GM12878 (cell line): ENCODE data around the gene CDC27. TPM values are rescaled to one million over a fixed set of nuclear protein-coding genes. Genes with fewer than 3 reads are reported as not detected.

ENCODE experiments used
- ATAC-seq: fragments of 200-7000 bp; cut with Tn5 transposase; 3 replicates; pipeline ENCODE4 v1.9.1; 2020; ENCODE audit warnings: mild to moderate bottlenecking, moderate library complexity
- BruUV-seq: library from RNA; stranded (reverse); fragments of 400-500 nt; replicated peaks from 2 replicates; lab custom pipeline; 2021; lab: Mats Ljungman, UMichigan
- CTCF ChIA-PET: fragments of 300-600 bp; sonication (Branson Sonifier 250); formaldehyde crosslinking; extraction: SDS; loops from one replicate; lab custom pipeline; 2021; ENCODE audit warnings: inconsistent platforms; lab: Yijun Ruan, JAX
- POLR2A ChIA-PET: fragments of 350-600 bp; formaldehyde crosslinking; extraction: SDS; loops from one replicate; lab custom pipeline; 2021; ENCODE audit warnings: inconsistent platforms; lab: Charles Lee
- RAD21 ChIA-PET: fragments of 300-600 bp; sonication (Branson Sonifier 250); formaldehyde crosslinking; loops from one replicate; lab custom pipeline; 2023; ENCODE audit warnings: antibody characterized with exemption; ENCODE audit not compliant: unreplicated experiment; lab: Charles Lee
- SMC1A ChIA-PET: fragments of 300-600 bp; sonication (Branson Sonifier 250); formaldehyde crosslinking; loops from one replicate; lab custom pipeline; 2023; ENCODE audit not compliant: unreplicated experiment, uncharacterized antibody; lab: Charles Lee
- DNase-seq: peaks from one replicate; pipeline ENCODE4 v3.0.0-alpha.2; 2011; ENCODE audit warnings: low read depth, low spot score
- FAIRE-seq: peaks from 3 replicates; lab custom pipeline; 2011; peaks lifted over from hg19 to GRCh38; lab: Jason Lieb, UNC
- H2AFZ ChIP-seq: 2 replicates; pipeline ENCODE4 v1.6.0; 2011; ENCODE audit warnings: low read depth, low read length, control low read depth; ENCODE audit not compliant: control insufficient read depth
- H3K27ac ChIP-seq: 2 replicates; pipeline ENCODE4 v1.5.1; 2011; ENCODE audit warnings: control low read depth; ENCODE audit not compliant: control insufficient read depth, insufficient read depth
- H3K27me3 ChIP-seq, 2 experiments: replicated peaks in 1 of 2; 2 replicates each; pipeline versions ENCODE4 v1.6.0 to v1.6.1; 2011; ENCODE audit warnings: low read length in 1 of 2; ENCODE audit not compliant: control insufficient read depth in 2 of 2, insufficient read depth in 2 of 2
- H3K36me3 ChIP-seq, 2 experiments: 2 replicates each; pipeline ENCODE4 v1.5.1; 2011; ENCODE audit warnings: low read length in 1 of 2; ENCODE audit not compliant: control insufficient read depth in 2 of 2, insufficient read depth in 2 of 2
- H3K4me1 ChIP-seq: 2 replicates; pipeline ENCODE4 v1.6.1; 2011; ENCODE audit warnings: mild to moderate bottlenecking, low read length, moderate library complexity, mixed read lengths; ENCODE audit not compliant: control insufficient read depth, insufficient read depth
- H3K4me2 ChIP-seq: 2 replicates; pipeline ENCODE4 v1.6.0; 2011; ENCODE audit warnings: control low read depth; ENCODE audit not compliant: control insufficient read depth, insufficient read depth
- H3K4me3 ChIP-seq: fragments of 200-600 bp; sonication (generic); 2 replicates; pipeline ENCODE4 v1.5.1; 2016
- H3K79me2 ChIP-seq: 2 replicates; pipeline ENCODE4 v1.6.0; 2011; ENCODE audit warnings: low read length; ENCODE audit not compliant: control insufficient read depth, insufficient read depth
- H3K9ac ChIP-seq: 2 replicates; pipeline ENCODE4 v1.8.0; 2011; ENCODE audit warnings: low read length, control low read depth, mixed read lengths; ENCODE audit not compliant: control insufficient read depth, insufficient read depth
- H3K9me3 ChIP-seq: replicated peaks from 3 replicates; pipeline ENCODE4 v1.5.1; 2011; ENCODE audit warnings: mild to moderate bottlenecking, low read length; ENCODE audit not compliant: control insufficient read depth, insufficient read depth
- H4K20me1 ChIP-seq: 2 replicates; pipeline ENCODE4 v1.6.0; 2011; ENCODE audit not compliant: control insufficient read depth, insufficient read depth
- CHD1 ChIP-seq: IDR thresholded peaks from 2 replicates; pipeline ENCODE4 v1.6.1; 2012; ENCODE audit warnings: low read depth, low read length, improper control_type of control experiment
- EGR1 ChIP-seq, 2 experiments: IDR thresholded peaks; 1 replicate in 1 of 2; 2 replicates in 1 of 2; pipeline ENCODE4 v1.6.1; 2011 to 2012; ENCODE audit warnings: low read depth in 2 of 2, low read length in 2 of 2, borderline replicate concordance in 1 of 2, mild to moderate bottlenecking in 1 of 2, moderate library complexity in 1 of 2
- HDAC2 ChIP-seq: fragments of 200-600 bp; sonication (generic); IDR thresholded peaks from 2 replicates; pipeline ENCODE4 v1.6.1; 2017
- HDGF ChIP-seq: fragments of 450-650 bp; IDR thresholded peaks from 2 replicates; pipeline ENCODE4 v1.6.1; 2016; ENCODE audit warnings: antibody characterized with exemption
- HSF1 ChIP-seq: fragments of 150-350 bp; IDR thresholded peaks from 2 replicates; pipeline ENCODE4 v1.6.1; 2014; ENCODE audit warnings: mild to moderate bottlenecking, low read depth, low read length
- IKZF2 ChIP-seq, 2 experiments: fragments of 450-650 bp; IDR thresholded peaks; 2 replicates each; pipeline ENCODE4 v1.6.1; 2017; ENCODE audit warnings: mild to moderate bottlenecking in 2 of 2, moderate library complexity in 2 of 2
- MEF2B ChIP-seq: fragments of 450-650 bp; IDR thresholded peaks from 2 replicates; pipeline ENCODE4 v1.6.1; 2018; ENCODE audit warnings: mild to moderate bottlenecking, moderate library complexity; ENCODE audit not compliant: partially characterized antibody, poor library complexity, severe bottlenecking
- NFYB ChIP-seq: IDR thresholded peaks from 2 replicates; pipeline ENCODE4 v1.6.1; 2011; ENCODE audit warnings: low read depth, mild to moderate bottlenecking, low read length, improper control_type of control experiment, moderate library complexity; ENCODE audit not compliant: insufficient read depth
- POLR2AphosphoS5 ChIP-seq: IDR thresholded peaks from 2 replicates; pipeline ENCODE4 v1.6.1; 2011; ENCODE audit warnings: mild to moderate bottlenecking, low read length, inconsistent platforms
- RAD51 ChIP-seq: fragments of 450-650 bp; IDR thresholded peaks from 2 replicates; pipeline ENCODE4 v1.6.1; 2016; ENCODE audit warnings: moderate library complexity, mild to moderate bottlenecking, inconsistent platforms
- RCOR1 ChIP-seq: conservative IDR thresholded peaks from 2 replicates; pipeline ENCODE4 v1.6.1; 2012; ENCODE audit warnings: low read depth, low read length, improper control_type of control experiment
- SUPT20H ChIP-seq: IDR thresholded peaks from 2 replicates; pipeline ENCODE4 v1.6.1; 2011; ENCODE audit warnings: low read depth, mild to moderate bottlenecking, low read length, moderate library complexity, borderline replicate concordance; ENCODE audit not compliant: control insufficient read depth
- ZBTB4 ChIP-seq: fragments of 450-650 bp; formaldehyde crosslinking; IDR thresholded peaks from 2 replicates; pipeline ENCODE4 v1.4.0; 2022; ENCODE audit warnings: mild to moderate bottlenecking, moderate library complexity
- ZSCAN29 ChIP-seq: fragments of 450-650 bp; IDR thresholded peaks from 2 replicates; pipeline ENCODE4 v1.6.1; 2017; ENCODE audit warnings: mild to moderate bottlenecking, moderate library complexity
- ZZZ3 ChIP-seq: IDR thresholded peaks from 2 replicates; pipeline ENCODE4 v1.6.1; 2011; ENCODE audit warnings: low read depth; ENCODE audit not compliant: control insufficient read depth, insufficient read length
- WGBS: methylation state at CpG from one replicate; pipeline ENCODE4 v1.1.6; 2016; ENCODE audit warnings: low lambda C conversion rate; ENCODE audit not compliant: insufficient replicate concordance, insufficient coverage; ENCODE audit errors: missing lambda C conversion rate; 5-methylcytosine and 5-hydroxymethylcytosine counted together
- in situ Hi-C: fragments of 300-500 bp; cut with MboI; formaldehyde crosslinking; loops from 9 replicates; pipeline ENCODE4 v1.14.3; 2018; ENCODE audit warnings: mixed read lengths
- intact Hi-C: fragments of 100-400 bp; cut with micrococcal nuclease; formaldehyde crosslinking; loops from one replicate; pipeline ENCODE4 v1.14.2; 2022; ENCODE audit not compliant: unreplicated experiment
- polyA plus RNA-seq, 11 experiments: library from polyadenylated mRNA; depleted of rRNA in 4 of 11; unstranded in 6 of 11; stranded (reverse) in 5 of 11; fragments of >200 nt; fragmentation: Nextera tagmentation in 4 of 11; fragmentation: Illumina TruSeq in 1 of 11; extraction: Ambion mirVana in 4 of 11; extraction: Trizol in 1 of 11; gene quantifications; 1 replicate in 1 of 11; 2 replicates in 10 of 11; pipeline versions ENCODE4 v1.2.1 to v1.2.3, GENCODE V29; 2011 to 2016; ENCODE audit warnings: inconsistent platforms in 2 of 11, missing spikeins in 2 of 11, low read depth in 1 of 11
- total RNA-seq, 4 experiments: library from RNA; depleted of rRNA in 3 of 4; stranded (reverse); fragments of >200 nt in 3 of 4; fragmentation: Illumina TruSeq in 1 of 4; extraction: Trizol in 1 of 4; gene quantifications; 2 replicates each; pipeline versions ENCODE4 v1.2.1 to v1.2.3, GENCODE V29; 2013 to 2021

Gene CDC27
- total and polyA plus RNA-seq, 10 of the 15 experiments (the other 5 are each of a cell fraction or from before 2014, with no cell fraction given) = 23.2 to 138 (median 97.8) TPM

GRCh38 chr17:47190770-47191169 is 1.7 kb upstream of the CDC27 start:
- no peak overlapping the region for H3K4me2 ChIP-seq
- TF ChIP-seq CHD1 = no peak
- TF ChIP-seq HDAC2 = no peak
- TF ChIP-seq IKZF2 (IDR thresholded peaks at IDR 0.05) = no peak
- TF ChIP-seq HSF1 = no peak
- TF ChIP-seq RCOR1 = no peak
- TF ChIP-seq RAD51 = no peak
- TF ChIP-seq EGR1 (IDR thresholded peaks at IDR 0.05; ENCODE audit: borderline replicate concordance in 1 of 2, low read depth in 2 of 2, low read length in 2 of 2) = no peak
- TF ChIP-seq MEF2B = no peak
- TF ChIP-seq NFYB = no peak
- no peak for TF ChIP-seq POLR2AphosphoS5
- no peak for TF ChIP-seq ZZZ3
- no peak for TF ChIP-seq SUPT20H
- TF ChIP-seq HDGF = no peak
- no peak for TF ChIP-seq ZSCAN29
- TF ChIP-seq ZBTB4 = no peak
- H3K79me2 ChIP-seq = peaks cover 33% of the 10 kb centered on the region
- ChIA-PET POLR2A (interaction anchor here (0.8 to 5.1 kb wide), 5 partner anchors 8 to 88 kb away, joined by 3 to 46 read pairs (median 11); no protein-coding TSS in a partner anchor), RAD21 (interaction anchor here (0.9 to 2.0 kb wide), 4 partner anchors 10 to 459 kb away, joined by 3 to 9 read pairs (median 6); partner anchors contain the start of gene KPNB1), CTCF (interaction anchor here (1.0 to 3.3 kb wide), 5 partner anchors 10 to 429 kb away, joined by 3 to 15 read pairs (median 12); no protein-coding TSS in a partner anchor), SMC1A (interaction anchor here (0.7 to 5.3 kb wide), 6 partner anchors 8 to 443 kb away, joined by 3 to 70 read pairs (median 4); partner anchors contain the start of gene MYL4)
- FAIRE-seq (no peak), DNase-seq (no peak), ATAC-seq (no peak)
- no peak overlapping the region for H2AFZ ChIP-seq
- H3K9ac ChIP-seq = no peak overlapping the region
- H3K4me3 ChIP-seq = no peak overlapping the region
- in situ Hi-C loops = no loop called here
- no TSS peak for BruUV-seq
- 95% methylated on average over 1 of the region's 1 CpG for WGBS
- intact Hi-C loops = no loop called here
- H3K36me3 ChIP-seq = no peaks in the 10 kb centered on the region
- no peaks in the 10 kb centered on the region; the same call in 1 of the 2 replicates for H4K20me1 ChIP-seq
- no peaks in the 10 kb centered on the region for H3K27me3 ChIP-seq
- H3K9me3 ChIP-seq = no peaks in the 10 kb centered on the region; the same call in 2 of the 3 replicates
- H3K27ac ChIP-seq = no peak overlapping the region
- H3K4me1 ChIP-seq = peaks cover 4% of the 10 kb centered on the region
